Hematopoietic multipotent progenitor cell treated with erythropoietin and hydrocortisone succinate and interleukin-3 and kit ligand, for 17 days (in vitro differentiated cells): ENCODE data around the gene TASOR2.

ENCODE experiments used
- DNase-seq: peaks from one replicate; pipeline ENCODE4 v3.0.0-alpha.2; 2015; ENCODE audit warnings: low spot score

The TASOR2 gene, protein sequence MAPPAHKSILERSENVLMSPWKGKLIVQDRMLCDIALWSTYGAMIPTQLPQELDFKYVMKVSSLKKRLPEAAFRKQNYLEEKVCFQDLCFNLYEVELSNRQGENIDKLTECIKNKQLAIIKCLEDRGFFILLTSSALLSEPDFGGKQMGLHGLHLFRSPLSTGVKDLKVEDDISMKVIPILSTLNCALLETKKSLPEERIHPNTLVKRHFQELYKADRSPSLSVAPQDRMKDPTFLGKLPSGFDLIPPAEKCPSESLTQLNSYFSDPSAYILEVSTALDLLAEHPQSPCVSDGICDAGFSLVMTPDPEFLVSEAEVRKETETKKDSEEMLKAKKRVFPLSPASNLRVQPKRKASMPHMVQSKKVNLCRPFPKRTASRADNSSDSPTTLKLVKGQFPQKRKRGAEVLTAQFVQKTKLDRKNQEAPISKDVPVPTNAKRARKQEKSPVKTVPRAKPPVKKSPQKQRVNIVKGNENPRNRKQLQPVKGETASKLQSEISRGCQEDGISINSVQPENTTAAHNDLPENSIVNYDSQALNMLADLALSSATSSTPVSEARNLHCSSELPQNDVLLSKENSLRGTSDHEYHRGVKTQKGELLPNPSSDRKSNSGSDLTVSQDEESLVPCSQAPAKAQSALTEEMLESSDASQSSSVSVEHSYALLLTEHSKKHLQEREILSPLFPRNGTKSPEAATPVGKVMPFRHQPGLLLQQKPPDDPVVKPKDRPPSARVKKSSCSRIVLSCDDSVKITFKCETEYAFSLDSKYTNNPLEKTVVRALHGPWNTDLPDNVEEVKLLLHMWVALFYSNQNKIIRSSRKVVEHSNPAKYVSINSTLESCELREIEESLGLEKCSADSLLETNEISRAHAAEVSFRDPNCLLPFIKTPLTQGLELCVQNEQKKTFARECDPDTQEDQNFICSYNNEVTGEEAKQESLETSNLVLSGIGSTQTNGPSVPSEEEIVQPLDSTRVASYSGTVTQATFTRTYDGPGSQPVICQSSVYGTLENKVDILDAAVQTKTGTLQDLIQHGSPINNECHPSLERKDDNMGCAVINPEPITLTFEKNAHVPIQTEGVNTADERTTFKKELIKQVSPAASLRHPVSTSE (N-terminal part only)

DNA sequence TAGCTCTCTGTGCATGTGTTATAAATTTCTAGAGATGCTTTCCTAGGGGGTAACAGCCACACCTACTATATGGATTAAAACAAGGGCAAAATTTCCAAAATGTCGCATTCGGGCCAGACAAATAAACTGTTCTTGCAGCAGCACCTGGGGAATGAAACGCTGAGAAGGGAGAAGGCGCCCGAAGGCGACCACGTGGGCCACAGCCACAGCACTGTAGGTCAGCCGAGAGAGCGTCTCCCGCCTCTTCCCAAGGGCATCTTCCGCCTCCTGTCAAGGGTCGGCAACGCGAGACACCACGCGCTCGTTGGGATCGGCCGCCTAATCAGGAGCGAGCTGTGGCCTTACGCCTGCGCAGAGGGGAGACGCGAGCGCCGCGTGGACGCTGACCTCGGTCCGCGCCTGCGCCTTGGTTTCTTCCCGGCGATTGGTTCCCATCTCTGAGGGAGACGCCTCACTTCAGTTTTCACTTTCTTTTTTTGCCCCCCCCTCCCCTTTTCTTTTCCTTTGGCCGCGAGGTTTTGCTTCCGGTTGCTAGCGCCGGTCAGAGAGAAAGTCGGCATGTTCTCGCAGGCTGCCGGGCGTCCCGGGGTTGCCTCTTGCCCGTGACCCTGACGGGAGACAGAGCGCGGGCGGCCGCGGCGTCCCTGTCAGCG, at the start of gene TASOR2:
Gene TASOR2 (plus strand): TSS at position 521 of the 653 bp plus-strand sequence. CDS start 35,805 bp downstream, outside the sequence.
- DNase-seq: peak; percentile 95

DNA sequence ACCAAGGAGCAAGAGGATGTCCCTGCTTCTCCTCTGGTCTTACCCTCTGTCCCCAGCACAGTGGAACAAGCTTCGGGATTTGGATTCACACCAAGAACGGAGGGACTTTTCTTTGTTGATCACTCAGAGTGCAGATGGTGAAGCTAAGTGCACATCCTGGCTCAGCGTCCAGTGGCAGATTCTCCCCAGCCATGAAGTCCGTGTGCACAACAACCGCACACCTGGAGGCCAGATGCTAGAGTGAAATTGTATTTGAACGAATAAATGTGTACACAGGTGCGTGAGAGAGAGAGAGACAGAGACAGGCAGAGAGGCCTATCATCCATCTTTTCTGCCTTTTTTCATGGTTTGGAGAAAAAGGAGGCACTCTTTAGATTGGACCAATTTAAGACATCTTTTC, 49.7 kb upstream of the TASOR2 start:
- no peak for DNase-seq

DNA sequence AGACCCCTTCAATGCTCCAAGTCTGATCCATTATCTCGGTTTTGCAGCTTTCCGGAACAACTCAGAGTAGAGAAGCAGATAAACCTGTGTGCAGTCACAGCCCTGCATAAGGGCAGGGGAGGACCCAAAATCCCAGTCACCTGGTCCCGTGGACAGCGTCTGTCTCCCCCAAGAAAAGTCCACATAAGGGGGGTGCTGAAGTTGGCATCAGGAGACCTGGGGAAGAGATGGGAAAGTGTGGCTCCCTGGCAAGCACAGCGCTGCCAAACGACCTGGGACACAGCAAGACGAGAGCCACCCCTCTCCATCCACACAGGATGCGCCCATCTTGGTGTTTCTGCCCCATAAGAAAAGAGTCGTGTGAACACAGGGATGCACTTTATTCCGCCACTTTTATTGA, 46.1 kb upstream of the TASOR2 start:
- no peak for DNase-seq

DNA sequence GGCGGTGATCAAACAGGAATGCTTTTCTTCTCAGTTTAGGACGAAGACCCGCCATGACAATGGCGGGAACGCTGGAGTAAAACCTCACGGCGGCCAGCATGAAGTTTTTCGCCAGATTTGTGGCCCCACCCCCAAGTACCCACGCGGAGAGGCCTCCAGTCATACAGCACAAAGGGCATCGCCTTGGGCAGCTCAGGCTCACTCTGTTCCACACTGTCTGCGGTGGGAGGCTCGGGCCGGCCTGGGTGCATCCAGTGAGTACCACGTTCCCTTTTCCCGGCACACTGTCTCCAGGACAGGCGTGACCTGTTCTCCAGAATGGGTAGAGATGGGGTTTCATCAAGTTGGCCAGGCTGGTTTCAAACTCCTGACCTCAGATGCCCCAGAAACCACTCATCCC, 45.6 kb upstream of the TASOR2 start:
- DNase-seq: no peak

DNA sequence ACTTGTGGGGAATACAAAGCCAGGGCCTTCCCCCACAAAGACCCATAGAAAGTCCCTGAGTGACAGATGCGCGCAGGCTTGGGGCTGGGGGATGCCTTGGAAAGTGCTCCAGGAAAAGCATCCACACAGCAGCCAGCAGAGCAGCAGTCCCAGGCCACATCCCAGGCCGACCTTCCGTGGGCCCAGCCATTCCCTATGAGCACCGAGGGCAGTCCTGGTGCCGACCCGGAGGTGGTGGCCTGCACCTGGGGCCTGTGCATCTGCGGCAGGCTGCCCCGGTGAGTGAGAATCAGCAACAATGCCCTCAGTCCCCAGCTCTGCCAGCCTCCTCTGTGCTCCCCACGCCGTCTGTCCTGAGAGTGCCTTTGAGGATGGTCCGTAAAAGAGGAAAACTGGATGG, 44.6 kb upstream of the TASOR2 start:
- DNase-seq: no peak

DNA sequence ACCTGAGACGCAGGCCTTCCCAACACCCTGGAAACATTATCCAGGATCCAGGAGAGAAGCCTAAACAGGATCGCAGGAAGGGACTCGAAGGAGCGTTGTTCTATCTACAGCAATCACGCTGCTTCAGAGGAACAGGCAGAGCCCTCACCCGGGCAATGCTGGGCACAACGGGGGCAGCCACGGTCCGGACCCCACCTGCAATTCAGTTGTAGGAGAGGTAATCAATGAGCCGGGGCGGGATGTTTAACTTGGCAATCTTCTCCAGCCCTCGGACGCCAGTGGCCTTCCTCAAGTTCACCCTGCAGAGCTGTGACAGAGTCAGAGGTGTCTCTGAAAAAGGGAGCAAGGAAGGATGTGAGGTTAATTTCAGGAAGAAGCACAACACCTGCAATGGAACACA, 44.1 kb upstream of the TASOR2 start:
- DNase-seq: no peak

DNA sequence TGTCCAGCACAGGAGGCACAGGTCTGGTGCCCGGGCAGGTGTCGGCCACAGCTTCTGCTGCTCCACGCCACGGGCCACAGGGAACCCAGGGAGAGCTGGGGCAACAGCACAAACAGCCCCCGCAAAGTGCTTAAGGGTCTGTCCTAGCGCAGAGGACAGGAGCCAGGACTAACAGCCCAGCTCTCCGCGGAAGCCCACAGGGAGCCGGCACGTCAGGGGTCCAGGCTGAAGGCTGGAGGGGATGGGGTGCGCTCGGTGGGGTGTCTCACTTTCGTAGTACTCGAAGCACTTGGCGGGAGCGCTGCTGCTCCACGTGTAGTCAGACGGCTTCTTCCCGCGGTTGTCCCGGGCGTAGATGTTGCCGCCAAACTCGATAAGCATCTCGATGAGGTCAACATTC, 43.1 kb upstream of the TASOR2 start:
- no peak for DNase-seq

DNA sequence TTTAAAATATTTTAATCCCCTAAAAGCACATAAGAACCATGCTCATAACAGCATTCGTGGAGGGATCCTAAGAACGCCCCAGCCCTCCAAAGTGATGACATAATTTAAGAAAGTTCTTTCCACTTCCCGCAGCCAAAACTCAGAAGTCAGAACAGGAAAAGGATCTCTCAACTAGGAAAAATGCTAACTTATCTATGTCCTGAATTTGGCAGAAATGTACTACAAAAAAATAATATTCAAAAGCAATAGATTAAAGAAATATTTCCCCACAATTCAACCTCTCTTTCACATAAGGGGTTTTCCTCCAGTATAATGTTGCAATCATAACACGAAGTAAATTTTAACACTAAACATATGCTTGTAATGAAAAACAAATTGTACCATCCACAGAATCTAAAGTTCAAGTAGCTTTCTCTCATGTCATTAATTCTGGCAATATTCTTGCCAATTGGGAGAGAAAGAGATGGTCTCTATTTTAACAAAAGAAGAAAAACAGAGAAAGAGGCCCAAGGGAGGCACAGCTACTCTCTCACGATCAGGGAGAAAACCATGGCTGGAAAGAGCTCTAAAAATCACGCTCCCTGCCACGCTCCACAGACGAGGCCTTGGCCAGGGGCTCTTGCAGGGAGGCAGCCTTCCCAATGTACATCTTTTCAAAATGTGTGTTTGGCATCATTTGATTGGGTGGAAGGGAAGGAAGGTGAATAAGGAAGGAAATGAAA, 41.1 kb upstream of the TASOR2 start:
- no peak for DNase-seq

DNA sequence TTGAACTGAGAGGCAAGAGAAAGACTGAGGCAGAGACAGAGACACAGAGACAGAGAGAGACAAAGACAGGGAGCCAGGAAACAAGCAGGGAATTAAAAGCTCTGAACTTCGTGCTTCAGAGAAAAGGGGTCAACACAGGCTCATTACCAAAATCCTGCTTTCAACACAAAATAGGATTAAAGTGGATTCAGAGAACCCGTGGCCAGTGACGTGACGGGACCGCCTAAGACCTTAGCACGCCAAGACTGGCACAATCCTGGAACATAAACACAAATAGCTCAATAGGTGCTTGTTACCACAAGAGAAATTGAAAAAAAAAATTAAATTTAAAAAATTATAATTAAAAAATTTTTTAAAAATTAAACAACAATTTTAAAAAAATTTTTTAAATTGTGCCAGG, 39.7 kb upstream of the TASOR2 start:
- no peak for DNase-seq

DNA sequence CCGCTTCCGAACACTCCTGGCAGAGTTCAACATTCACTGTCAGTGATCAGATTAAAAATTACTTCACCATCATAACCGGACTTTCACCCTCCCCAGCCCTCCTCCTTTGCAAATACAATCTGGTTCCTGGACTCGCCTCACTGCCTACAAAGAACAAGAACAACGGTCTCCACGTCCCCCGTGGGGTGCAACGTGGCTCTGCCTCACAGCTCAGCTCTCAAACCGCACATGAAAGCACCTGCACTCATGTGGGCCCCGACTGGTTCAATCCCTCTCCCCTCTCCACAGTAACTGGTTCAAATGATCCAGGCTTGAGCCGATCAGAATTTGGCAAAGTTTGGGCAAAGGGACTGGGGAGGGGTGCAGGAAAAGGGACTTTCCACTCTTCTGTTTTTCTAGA, 39.3 kb upstream of the TASOR2 start:
- no peak for DNase-seq

DNA sequence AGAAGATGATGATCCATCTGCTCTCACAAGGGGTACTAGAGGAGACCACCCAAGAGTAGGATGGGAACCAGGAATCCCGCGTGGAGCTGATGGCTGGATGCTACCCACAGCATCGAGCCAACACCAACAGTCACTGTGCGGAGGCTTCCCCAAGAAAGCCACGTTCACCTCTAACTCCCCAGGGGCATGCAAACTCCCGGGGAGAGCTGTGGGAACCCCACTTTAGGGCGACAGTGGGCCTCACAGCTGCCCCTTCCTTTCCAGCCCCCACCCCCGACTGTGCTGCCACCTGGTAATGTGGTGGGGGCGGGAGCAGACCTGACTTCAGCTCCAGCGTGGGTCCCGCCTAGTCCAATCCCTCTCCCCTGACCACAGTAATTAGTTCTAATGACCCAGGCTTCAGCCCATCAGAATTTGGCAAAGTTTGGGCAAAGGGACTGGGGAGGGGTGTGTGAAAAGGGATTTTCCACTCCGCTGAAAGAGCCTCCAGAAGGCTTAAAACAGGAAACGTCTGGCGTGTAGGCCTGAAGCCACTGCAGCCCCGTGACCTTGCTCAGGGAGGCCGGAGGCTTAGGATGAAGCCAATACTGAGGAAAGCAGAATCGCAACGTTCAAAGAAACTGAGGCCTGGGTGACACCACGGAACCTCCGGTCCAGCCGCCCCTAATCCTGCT, 38.6 kb upstream of the TASOR2 start:
- no peak for DNase-seq

DNA sequence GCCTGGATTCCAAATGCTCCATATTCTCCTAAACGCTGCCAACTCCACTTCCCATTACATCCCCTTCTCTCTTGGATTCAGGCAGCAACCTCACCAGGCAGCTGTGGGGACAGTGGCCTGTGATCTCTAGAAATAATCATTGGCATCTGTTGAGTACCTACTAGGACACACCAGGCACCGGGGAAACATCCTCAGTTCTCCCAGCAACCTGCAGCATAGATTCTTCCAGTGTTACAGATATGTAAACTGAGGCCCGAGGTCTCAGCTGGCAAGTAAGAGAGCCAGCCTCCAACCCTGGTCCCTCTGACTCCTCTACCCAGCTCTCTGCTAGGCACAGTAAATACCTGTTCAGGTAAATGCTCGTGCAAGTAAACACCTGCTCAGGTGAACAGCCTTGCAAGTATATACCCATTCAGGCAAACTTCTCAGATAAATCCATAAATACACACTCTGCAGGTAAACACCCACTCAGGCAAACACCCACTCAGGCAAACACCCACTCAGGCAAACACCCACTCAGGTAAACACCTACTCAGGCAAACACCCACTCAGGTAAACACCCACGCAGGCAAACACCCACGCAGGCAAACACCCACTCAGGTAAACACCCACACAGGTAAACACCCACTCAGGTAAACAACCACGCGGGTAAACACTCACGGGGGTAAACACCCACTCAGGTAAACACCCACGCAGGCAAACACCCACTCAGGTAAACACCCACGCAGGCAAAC, 37.0 kb upstream of the TASOR2 start:
- DNase-seq: no peak

DNA sequence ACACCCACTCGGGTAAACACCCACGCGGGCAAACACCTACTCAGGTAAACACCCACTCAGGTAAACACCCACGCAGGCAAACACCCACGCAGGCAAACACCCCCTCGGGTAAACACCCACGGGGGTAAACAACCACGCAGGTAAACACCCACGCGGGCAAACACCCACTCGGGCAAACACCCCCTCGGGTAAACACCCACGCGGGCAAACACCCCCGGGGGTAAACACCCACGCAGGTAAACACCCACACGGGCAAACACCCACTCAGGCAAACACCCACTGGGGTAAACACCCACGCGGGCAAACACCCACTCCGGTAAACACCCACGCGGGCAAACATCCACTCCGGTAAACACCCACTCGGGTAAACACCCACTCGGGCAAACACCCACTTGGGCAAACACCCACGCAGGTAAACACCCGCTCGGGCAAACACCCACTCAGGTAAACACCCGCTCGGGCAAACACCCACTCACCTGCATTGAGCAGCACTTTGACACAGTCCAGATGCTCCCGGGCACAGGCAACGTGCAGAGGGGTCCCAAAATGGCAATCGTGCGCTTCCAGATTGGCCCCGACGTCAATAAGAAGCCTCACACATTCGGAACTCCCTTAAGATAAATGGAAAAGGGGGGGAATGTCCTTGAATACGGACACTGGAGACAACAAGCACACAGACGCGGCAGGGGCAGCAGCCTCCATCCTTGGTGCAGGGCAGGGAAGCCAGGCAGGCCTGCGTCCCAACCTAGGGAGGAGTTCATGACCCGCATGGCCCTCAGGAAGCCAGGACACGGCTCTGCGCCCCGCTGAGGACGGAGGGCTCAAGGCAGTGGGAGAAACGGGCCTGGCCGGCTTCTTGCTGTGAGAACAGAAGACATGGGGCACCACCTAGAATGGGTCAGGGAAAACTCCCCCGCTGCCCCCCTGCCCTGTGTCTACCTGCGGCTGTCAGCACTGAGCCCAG, 35.9 kb upstream of the TASOR2 start:
- DNase-seq: peak; percentile 11

DNA sequence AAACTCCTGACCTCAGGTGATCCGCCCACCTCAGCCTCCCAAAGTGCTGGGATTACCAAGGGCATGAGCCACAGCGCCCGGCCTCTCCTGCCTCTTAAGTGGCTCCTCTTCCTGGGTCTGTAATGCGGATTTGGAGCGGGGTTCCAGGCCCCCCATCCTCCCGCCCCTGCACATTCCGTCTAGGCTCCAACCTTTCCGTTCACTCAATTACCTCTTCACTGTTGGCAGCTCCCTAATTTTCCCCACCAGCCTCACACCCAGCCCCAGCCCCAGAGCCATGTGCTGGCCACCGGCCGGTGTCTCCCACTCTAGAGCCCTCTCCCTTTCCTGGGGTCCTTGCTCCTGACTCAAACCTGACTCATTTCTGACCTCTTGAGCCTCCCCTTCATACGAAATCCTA, 34.9 kb upstream of the TASOR2 start:
- no peak for DNase-seq

DNA sequence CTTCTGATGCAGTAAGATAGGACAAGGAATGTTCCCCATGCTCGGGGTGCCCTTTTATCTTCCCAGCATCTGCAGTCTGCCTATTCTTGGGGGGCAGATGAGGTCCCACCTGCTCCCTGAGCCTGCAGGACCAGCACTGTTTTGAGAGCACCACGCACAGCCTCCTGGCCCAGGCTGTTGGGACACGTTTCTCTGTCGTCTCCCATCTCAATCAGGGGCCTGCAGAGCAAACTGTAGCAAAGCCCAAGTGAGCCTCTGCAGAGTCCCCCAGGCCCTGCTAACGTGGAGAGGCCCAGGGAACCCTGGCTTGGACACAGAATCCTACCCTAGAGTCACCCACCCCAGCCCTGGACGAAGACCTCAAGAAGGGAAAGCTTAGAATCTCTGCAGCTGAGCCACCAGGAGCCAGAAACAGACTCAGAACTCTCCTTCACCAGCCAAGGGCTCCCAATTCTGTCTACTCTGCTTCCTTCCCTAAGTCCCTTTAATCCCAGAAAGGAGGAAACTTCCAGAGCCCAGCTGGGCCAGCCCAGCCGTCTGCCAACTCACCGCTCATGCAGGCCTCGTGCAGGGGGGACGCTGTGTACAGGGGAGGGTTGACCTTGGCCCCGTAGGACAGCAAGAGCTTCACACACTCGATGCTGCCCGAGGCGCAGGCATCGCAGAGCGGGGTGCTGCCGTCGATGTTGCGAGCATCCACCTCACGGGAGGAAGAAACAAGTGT, 33.8 kb upstream of the TASOR2 start:
- no peak for DNase-seq

DNA sequence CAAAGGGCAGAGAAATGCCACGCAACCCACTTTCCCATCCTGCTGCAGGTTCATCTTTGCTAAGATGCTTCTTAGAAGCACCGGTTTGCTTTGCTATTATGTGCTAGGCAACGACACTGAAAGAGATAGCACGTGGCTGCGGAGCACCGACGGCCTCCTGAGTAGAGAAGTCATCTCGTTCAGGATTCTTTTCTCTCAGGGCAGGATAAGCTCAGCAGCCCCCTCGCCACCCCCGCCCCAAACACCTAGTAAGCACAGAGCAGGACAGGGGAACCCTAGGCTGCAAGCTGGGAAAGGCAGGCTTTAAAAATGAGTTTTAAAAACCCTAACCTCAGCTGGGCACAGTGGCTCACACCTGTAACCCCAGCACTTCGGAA, 33.3 kb upstream of the TASOR2 start:
- no peak for DNase-seq

DNA sequence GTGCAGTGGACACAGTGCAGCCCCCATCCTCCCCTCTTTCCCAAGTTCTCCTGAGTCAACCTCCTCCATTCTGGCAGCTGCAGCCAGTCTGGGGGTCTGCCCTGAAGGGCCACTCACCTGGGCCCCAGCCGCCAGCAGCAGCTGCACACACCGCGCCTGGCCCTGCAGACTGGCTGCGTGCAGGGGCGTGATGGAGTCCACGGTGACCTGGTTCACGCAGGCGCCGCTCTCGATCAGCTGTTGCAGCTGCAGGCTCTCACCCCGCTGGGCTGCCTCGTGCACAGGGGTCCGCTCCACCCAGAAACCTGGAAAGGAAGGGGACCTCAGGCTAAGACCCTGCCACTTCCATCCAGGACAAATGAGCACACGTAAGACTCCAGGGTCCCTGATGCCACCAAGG, 31.9 kb upstream of the TASOR2 start:
- DNase-seq: no peak

DNA sequence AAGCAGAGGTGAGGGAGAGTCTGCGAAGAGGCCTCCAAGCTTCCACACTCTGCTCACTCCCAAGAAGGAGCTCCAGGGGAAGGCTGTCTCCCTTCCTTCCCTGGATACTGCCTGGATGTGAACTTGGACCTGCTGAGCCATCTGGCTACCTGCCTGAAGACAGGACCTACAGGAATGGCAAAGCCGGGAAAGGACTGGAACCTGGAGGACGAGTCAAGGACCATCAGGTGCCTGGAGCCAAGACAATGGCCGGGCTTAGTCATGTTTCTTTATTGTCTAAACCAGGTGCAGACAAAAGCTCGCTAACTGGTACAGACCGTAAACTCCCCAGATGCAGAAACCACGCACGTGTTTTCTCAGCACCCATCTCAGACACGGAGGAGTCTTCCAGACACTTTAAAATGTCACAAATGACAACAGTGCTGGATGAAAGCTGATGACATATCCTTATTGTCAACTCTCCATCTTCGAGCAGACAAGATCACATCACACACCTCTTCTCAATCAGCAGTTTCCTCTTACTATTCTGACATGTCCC, 30.4 kb upstream of the TASOR2 start:
- DNase-seq: no peak
